Measurements from ENCODE around the gene DUT. TPM values are rescaled to one million over a fixed set of nuclear protein-coding genes. Genes with fewer than 3 reads are reported as not detected.

Gene DUT
- 100 to 1,000 TPM in 1 of 4 donors, 10 to 100 TPM in 3; 50.3 to 131 (median 81.9) TPM for total RNA-seq

GRCh38 chr15:48330855-48331795 is at the start of gene DUT:
Gene DUT, plus strand, starts transcription at chr15:48331429. Its CDS starts 87 bp downstream, at chr15:48331516.
- DNase-seq (ENCODE audit: low spot score) (peak; percentile 54), ATAC-seq (ENCODE audit: low FRiP score) (peak; percentile 94)
- TF ChIP-seq CTCF (IDR thresholded peaks at IDR 0.05): no peak

GRCh38 chr15:48281674-48282073 is 49.6 kb upstream of the DUT start:
- no peak for DNase-seq (ENCODE audit: low spot score)
- TF ChIP-seq CTCF (IDR thresholded peaks at IDR 0.05): no peak
- no peak for ATAC-seq (ENCODE audit: low FRiP score)

- no peak for TF ChIP-seq CTCF (IDR thresholded peaks at IDR 0.05)
- ATAC-seq (ENCODE audit: low FRiP score) (no peak), DNase-seq (ENCODE audit: low spot score) (no peak)
These were observed 49.0 kb upstream of the DUT start for GRCh38 chr15:48282216-48282615.

GRCh38 chr15:48283396-48284145 is 47.7 kb upstream of the DUT start:
- DNase-seq (ENCODE audit: low spot score) (no peak), ATAC-seq (ENCODE audit: low FRiP score) (peak; percentile 80)
- TF ChIP-seq CTCF (IDR thresholded peaks at IDR 0.05): no peak

GRCh38 chr15:48285329-48286214 is 45.7 kb upstream of the DUT start:
- DNase-seq (ENCODE audit: low spot score) (no peak), ATAC-seq (ENCODE audit: low FRiP score) (peak; percentile 65)

More at GRCh38 chr15:48285329-48286214, 45.7 kb upstream of the DUT start:
- peak in 1 of 3 donors; percentile 22 for TF ChIP-seq CTCF (IDR thresholded peaks at IDR 0.05)
